Neural progenitor cell (in vitro differentiated cells): Measurements from ENCODE around the gene TMEM221. TPM values are rescaled to one million over a fixed set of nuclear protein-coding genes. Genes with fewer than 3 reads are reported as not detected.

Experiments
- DNase-seq: peaks from one replicate; pipeline ENCODE4 v3.0.0-alpha.2; 2016; ENCODE audit warnings: low spot score
- H2AFZ ChIP-seq: fragments of 200-600 bp; sonication (generic); replicated peaks from 2 replicates; pipeline ENCODE4 v1.6.1; 2016; ENCODE audit warnings: antibody characterized with exemption
- H3F3A ChIP-seq: fragments of 200-600 bp; sonication (generic); 2 replicates; pipeline ENCODE4 v1.6.1; 2016; ENCODE audit warnings: antibody characterized with exemption, low read depth
- H3K27ac ChIP-seq: fragments of 200-600 bp; sonication (generic); 2 replicates; pipeline ENCODE4 v1.5.1; 2016; ENCODE audit warnings: mild to moderate bottlenecking
- H3K27me3 ChIP-seq: fragments of 200-600 bp; sonication (generic); 2 replicates; pipeline ENCODE4 v1.6.1; 2016; ENCODE audit warnings: mild to moderate bottlenecking, moderate library complexity
- H3K36me3 ChIP-seq: fragments of 200-600 bp; sonication (generic); 2 replicates; pipeline ENCODE4 v1.5.1; 2016
- H3K4me1 ChIP-seq: fragments of 200-600 bp; sonication (generic); 2 replicates; pipeline ENCODE4 v1.6.1; 2016; ENCODE audit warnings: mixed run types
- H3K4me2 ChIP-seq: fragments of 200-600 bp; sonication (generic); 2 replicates; pipeline ENCODE4 v1.6.1; 2016
- H3K4me3 ChIP-seq: fragments of 200-600 bp; sonication (generic); 2 replicates; pipeline ENCODE4 v1.5.1; 2016
- H3K79me2 ChIP-seq: fragments of 200-600 bp; sonication (generic); 2 replicates; pipeline ENCODE4 v1.6.1; 2016; ENCODE audit warnings: low read depth
- H3K9ac ChIP-seq: fragments of 200-600 bp; sonication (generic); 2 replicates; pipeline ENCODE4 v1.6.1; 2016
- H3K9me3 ChIP-seq: fragments of 200-600 bp; sonication (generic); 2 replicates; pipeline ENCODE4 v1.5.1; 2016; ENCODE audit warnings: low read depth
- H4K20me1 ChIP-seq: fragments of 200-600 bp; sonication (generic); 2 replicates; pipeline ENCODE4 v1.6.1; 2016; ENCODE audit warnings: low read depth
- H3K27ac Mint-ChIP-seq: 3 replicates; pipeline ENCODE4 v1.8.0; 2021; ENCODE audit warnings: mixed read lengths
- H3K27me3 Mint-ChIP-seq: 2 replicates; pipeline ENCODE4 v1.8.0; 2022; ENCODE audit warnings: low read depth, mild to moderate bottlenecking, inconsistent platforms, moderate library complexity, mixed read lengths; ENCODE audit not compliant: insufficient read depth
- H3K36me3 Mint-ChIP-seq: 3 replicates; pipeline ENCODE4 v1.8.0; 2021; ENCODE audit warnings: mixed read lengths
- H3K4me1 Mint-ChIP-seq: 3 replicates; pipeline ENCODE4 v1.8.0; 2021; ENCODE audit warnings: mixed read lengths
- H3K4me3 Mint-ChIP-seq: 3 replicates; pipeline ENCODE4 v1.8.0; 2021; ENCODE audit warnings: mild to moderate bottlenecking, moderate library complexity, mixed read lengths
- H3K9me3 Mint-ChIP-seq: 3 replicates; pipeline ENCODE4 v1.8.0; 2020; ENCODE audit warnings: mixed read lengths
- EZH2 ChIP-seq: fragments of 200-600 bp; sonication (generic); IDR thresholded peaks from 2 replicates; pipeline ENCODE4 v1.6.1; 2017; ENCODE audit warnings: antibody characterized with exemption, mild to moderate bottlenecking, moderate library complexity
- EZH2phosphoT487 ChIP-seq: fragments of 200-600 bp; sonication (generic); IDR thresholded peaks from 2 replicates; pipeline ENCODE4 v1.6.1; 2017; ENCODE audit warnings: antibody characterized with exemption
- total RNA-seq: library from RNA; depleted of rRNA; stranded (reverse); fragments of >200 nt; gene quantifications from 2 replicates; pipeline ENCODE4 v1.2.3, GENCODE V29; 2015; ENCODE audit warnings: low replicate concordance
- TF ChIP-seq, protein P1 (sequence below): fragments of 200-600 bp; sonication (generic); IDR thresholded peaks from 2 replicates; pipeline ENCODE4 v1.5.1; 2017; ENCODE audit warnings: antibody characterized with exemption, mild to moderate bottlenecking

The TMEM221 gene
- total RNA-seq, 1 donor from 2014 or later, result 0.17 TPM

DNA sequence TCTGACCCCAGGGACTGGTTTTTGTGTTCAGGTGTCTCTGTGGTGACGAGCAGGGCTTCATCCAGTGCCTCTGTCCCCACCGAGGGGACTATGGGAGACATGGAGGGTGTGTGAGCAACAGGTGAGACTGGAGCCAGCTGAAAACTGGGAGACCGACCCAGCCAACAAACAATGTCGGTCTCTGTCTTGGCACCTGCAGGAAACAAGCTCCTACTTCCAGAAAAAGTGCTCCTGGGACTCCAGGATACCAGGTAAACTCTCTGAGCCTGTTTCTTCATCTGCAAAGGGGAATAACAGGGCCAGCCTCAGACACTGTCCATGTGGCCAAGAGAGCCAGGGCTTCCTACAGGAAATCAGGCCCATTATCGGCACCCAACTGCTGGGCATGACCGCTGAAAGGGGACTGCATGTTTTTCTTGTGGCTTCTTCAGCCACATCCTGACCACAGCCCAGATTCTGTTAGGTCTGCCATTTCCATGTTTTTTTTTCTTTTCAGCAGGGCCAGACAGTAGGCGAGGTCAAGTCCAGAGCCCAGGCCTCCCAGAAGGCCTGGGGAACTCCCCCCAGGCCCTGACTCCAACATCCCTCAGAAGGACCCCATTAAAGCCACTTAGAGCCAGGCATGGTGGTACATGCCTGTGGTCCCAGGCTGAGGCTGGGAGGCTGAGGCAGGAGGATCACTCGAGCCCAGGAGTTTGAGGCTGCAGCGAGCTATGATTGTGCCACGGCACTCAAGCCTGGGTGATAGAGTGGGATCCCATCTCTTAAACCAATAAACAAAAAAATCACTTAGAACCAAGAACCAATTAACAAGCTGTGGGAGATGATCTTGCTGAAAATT lies 42.2 kb downstream of the TMEM221 start:
- Histone ChIP-seq H3K4me2 (no peak overlapping the region), H3K27me3 (no peaks in the 10 kb centered on the region), H3K4me3 (no peak overlapping the region), H3F3A (peaks cover 43% of the 10 kb centered on the region), H3K9me3 (no peaks in the 10 kb centered on the region), H3K9ac (no peak overlapping the region), H3K4me1 (peaks cover 19% of the 10 kb centered on the region), H2AFZ (no peak overlapping the region), H3K79me2 (peaks cover 15% of the 10 kb centered on the region), H3K27ac (peak overlapping the region; percentile 40), H4K20me1 (peaks cover 7% of the 10 kb centered on the region), H3K36me3 (no peaks in the 10 kb centered on the region)
- Mint-ChIP-seq H3K4me3 (peak overlapping the region; percentile 77), H3K4me1 (peaks cover 40% of the 10 kb centered on the region), H3K36me3 (no peaks in the 10 kb centered on the region), H3K27me3 (peaks cover 5% of the 10 kb centered on the region), H3K27ac (no peak overlapping the region), H3K9me3 (no peaks in the 10 kb centered on the region)
- no peak for DNase-seq
- TF ChIP-seq, protein P1, sequence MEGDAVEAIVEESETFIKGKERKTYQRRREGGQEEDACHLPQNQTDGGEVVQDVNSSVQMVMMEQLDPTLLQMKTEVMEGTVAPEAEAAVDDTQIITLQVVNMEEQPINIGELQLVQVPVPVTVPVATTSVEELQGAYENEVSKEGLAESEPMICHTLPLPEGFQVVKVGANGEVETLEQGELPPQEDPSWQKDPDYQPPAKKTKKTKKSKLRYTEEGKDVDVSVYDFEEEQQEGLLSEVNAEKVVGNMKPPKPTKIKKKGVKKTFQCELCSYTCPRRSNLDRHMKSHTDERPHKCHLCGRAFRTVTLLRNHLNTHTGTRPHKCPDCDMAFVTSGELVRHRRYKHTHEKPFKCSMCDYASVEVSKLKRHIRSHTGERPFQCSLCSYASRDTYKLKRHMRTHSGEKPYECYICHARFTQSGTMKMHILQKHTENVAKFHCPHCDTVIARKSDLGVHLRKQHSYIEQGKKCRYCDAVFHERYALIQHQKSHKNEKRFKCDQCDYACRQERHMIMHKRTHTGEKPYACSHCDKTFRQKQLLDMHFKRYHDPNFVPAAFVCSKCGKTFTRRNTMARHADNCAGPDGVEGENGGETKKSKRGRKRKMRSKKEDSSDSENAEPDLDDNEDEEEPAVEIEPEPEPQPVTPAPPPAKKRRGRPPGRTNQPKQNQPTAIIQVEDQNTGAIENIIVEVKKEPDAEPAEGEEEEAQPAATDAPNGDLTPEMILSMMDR, result no peak
- no peak for TF ChIP-seq EZH2phosphoT487

DNA sequence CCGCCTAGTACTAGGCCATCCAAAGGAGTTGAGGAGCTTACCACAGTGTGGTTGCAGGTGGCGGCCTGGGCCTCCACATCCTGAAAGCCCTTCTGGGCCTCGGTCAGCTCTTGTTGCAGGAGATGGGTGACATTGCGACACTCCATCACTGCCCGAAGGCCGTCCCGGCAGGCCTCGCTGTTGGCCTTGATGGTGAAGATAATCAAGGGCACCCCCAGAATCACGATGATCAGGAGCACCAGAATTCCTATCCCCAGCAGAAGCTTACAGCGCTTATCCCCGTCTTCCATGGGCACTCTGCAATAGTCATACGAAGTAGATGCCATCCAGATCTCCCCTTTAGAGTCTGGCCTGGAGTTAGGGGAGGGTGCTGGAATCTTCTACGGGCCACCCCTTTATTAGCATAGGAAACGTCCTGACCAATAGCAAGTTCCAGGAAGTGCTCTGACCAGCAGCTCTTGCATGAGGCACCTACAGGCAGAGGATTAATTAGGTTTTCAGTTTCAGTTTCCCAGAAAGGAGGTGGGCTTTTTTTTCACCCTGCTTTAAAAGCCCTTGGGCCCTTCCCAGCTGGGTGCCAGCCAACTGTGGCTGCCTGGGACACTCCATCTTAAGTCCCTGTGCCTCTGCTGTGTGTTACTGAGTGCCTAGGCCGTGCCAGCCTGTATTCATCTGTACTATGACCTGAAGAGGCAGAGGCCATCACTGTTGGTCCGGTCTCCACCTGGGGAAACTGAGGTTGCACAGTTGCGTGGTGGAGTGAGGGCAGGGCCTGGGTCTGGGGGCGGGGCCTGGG lies 43.0 kb downstream of the TMEM221 start, which contains the start of gene BST2:
TSS of gene BST2 (minus strand) at position 381 of the 796 bp plus-strand sequence. CDS start at position 326, 55 bp downstream.
- Mint-ChIP-seq H3K27ac (peak within 1 kb of the TSS; percentile 57), H3K4me1 (peaks cover 40% of the 10 kb centered on the region)
- peak within 1 kb of the TSS; percentile 89 for H3K27ac ChIP-seq

DNA sequence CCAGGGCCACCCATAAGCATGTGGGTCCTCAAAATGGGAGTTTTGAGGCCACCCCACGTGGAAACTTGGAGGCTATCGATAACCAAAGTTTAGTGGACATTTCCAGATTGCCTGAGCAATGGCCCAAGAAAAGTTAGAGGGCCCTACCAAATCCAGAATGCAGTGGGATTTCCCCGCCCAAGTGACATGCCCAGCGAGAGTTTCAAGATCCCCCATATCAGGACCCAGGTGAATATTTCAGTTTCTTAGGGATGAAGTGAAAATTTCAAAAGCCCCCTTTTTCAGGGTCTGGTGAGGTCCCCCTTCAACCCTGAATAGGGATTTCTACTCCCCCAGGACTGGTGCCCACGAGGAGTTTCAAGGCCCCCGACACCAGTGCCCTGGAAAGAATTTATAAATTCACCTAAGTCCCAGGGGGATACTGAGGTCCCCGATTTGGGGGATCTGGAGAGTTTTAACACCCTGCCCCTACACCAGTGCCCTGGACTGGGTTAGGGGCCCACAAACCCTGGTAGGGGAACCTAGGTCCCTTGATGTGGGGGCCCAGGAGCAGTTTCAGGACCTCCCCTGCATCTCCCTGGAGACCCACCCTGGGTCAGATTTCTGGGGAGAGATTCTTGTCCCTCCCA lies 43.7 kb downstream of the TMEM221 start:
- no peaks in the 10 kb centered on the region for H3K36me3 Mint-ChIP-seq
- no peak for DNase-seq
- H2AFZ ChIP-seq, result no peak overlapping the region
- H3K4me1 ChIP-seq, result peaks cover 19% of the 10 kb centered on the region
- peaks cover 7% of the 10 kb centered on the region for H4K20me1 ChIP-seq
- H3K27me3 ChIP-seq, result no peaks in the 10 kb centered on the region
- peak overlapping the region; percentile 86 for H3K4me3 Mint-ChIP-seq
- H3K79me2 ChIP-seq, result peaks cover 15% of the 10 kb centered on the region
- H3K27ac Mint-ChIP-seq, result peak overlapping the region; percentile 29
- no peaks in the 10 kb centered on the region for H3K9me3 Mint-ChIP-seq
- peak overlapping the region; percentile 61 for H3K4me3 ChIP-seq
- H3K27ac ChIP-seq, result peak overlapping the region; percentile 89
- no peaks in the 10 kb centered on the region for H3K9me3 ChIP-seq
- H3F3A ChIP-seq, result peaks cover 43% of the 10 kb centered on the region
- peaks cover 40% of the 10 kb centered on the region for H3K4me1 Mint-ChIP-seq
- H3K36me3 ChIP-seq, result no peaks in the 10 kb centered on the region
- TF ChIP-seq EZH2phosphoT487, result no peak
- TF ChIP-seq, protein P1, result no peak
- no peak for TF ChIP-seq EZH2
- H3K27me3 Mint-ChIP-seq, result peaks cover 5% of the 10 kb centered on the region
- peak overlapping the region; percentile 90 for H3K4me2 ChIP-seq
- H3K9ac ChIP-seq, result no peak overlapping the region

More for the DNA sequence above, 43.0 kb downstream of the TMEM221 start, which contains the start of gene BST2:
- TF ChIP-seq EZH2 (no peak), EZH2phosphoT487 (no peak)
- TF ChIP-seq, protein P1, result no peak
- no peaks in the 10 kb centered on the region for H3K36me3 ChIP-seq
- Mint-ChIP-seq H3K9me3 (no peaks in the 10 kb centered on the region), H3K27me3 (peaks cover 5% of the 10 kb centered on the region), H3K4me3 (peak within 1 kb of the TSS; percentile 86), H3K36me3 (no peaks in the 10 kb centered on the region)
- H3F3A ChIP-seq, result peaks cover 43% of the 10 kb centered on the region
- no peak within 1 kb of the TSS for H3K9ac ChIP-seq
- H3K4me3 ChIP-seq, result peak within 1 kb of the TSS; percentile 61
- no peak within 1 kb of the TSS for H2AFZ ChIP-seq
- H4K20me1 ChIP-seq, result peaks cover 7% of the 10 kb centered on the region
- H3K27me3 ChIP-seq, result no peaks in the 10 kb centered on the region
- peaks cover 15% of the 10 kb centered on the region for H3K79me2 ChIP-seq
- peaks cover 19% of the 10 kb centered on the region for H3K4me1 ChIP-seq
- H3K4me2 ChIP-seq, result peak within 1 kb of the TSS; percentile 90
- no peaks in the 10 kb centered on the region for H3K9me3 ChIP-seq
- DNase-seq, result peak; percentile 53
